Memory B cell (primary cell): ENCODE measurements around the gene CNTN1.

Source experiments
- ATAC-seq: fragments of 150-1000 bp; cut with Tn5 transposase; 2 replicates; pipeline ENCODE4 v1.10.0; 2021; ENCODE audit warnings: low read depth, mild to moderate bottlenecking, moderate library complexity
- DNase-seq, 2 donors: peaks; one replicate each; pipeline ENCODE4 v3.0.0; 2022; ENCODE audit warnings: low spot score in 2 of 2
- H3K27ac Mint-ChIP-seq: one replicate; pipeline ENCODE4 v1.8.0; 2022; ENCODE audit warnings: mild to moderate bottlenecking, moderate library complexity, mixed read lengths
- H3K27me3 Mint-ChIP-seq: one replicate; pipeline ENCODE4 v1.8.0; 2022; ENCODE audit warnings: mixed read lengths
- H3K36me3 Mint-ChIP-seq: one replicate; pipeline ENCODE4 v1.8.0; 2022; ENCODE audit warnings: mild to moderate bottlenecking, mixed read lengths
- H3K4me1 Mint-ChIP-seq: one replicate; pipeline ENCODE4 v1.8.0; 2022; ENCODE audit warnings: mixed read lengths
- H3K4me3 Mint-ChIP-seq: one replicate; pipeline ENCODE4 v1.8.0; 2022; ENCODE audit warnings: mild to moderate bottlenecking, moderate library complexity, mixed read lengths
- H3K9me3 Mint-ChIP-seq: one replicate; pipeline ENCODE4 v1.8.0; 2022; ENCODE audit warnings: mixed read lengths

The CNTN1 gene

DNA sequence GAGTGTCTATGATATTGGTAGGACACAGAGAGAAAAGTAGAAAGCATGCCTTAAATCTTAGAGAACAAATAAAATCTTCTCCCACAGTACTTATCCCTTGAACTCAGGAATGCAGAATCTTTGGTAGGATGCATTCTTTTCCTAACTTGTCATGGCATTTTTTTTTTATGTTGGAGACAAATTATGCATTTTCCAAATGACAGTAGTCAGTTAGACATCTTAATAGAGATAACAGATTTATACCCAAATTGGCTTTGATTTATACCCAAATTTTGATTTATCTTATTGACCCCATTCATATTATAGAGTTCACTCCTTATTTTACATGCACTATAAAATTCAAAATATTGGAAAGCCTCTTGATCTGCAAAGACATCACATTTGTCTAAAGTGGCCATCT lies 132.9 kb downstream of the CNTN1 start:
- DNase-seq (no peak), ATAC-seq (no peak)
- Mint-ChIP-seq H3K4me3 (no peak overlapping the region), H3K9me3 (no peaks in the 10 kb centered on the region), H3K4me1 (no peaks in the 10 kb centered on the region), H3K27ac (no peak overlapping the region), H3K36me3 (no peaks in the 10 kb centered on the region), H3K27me3 (peaks cover 2% of the 10 kb centered on the region)

DNA sequence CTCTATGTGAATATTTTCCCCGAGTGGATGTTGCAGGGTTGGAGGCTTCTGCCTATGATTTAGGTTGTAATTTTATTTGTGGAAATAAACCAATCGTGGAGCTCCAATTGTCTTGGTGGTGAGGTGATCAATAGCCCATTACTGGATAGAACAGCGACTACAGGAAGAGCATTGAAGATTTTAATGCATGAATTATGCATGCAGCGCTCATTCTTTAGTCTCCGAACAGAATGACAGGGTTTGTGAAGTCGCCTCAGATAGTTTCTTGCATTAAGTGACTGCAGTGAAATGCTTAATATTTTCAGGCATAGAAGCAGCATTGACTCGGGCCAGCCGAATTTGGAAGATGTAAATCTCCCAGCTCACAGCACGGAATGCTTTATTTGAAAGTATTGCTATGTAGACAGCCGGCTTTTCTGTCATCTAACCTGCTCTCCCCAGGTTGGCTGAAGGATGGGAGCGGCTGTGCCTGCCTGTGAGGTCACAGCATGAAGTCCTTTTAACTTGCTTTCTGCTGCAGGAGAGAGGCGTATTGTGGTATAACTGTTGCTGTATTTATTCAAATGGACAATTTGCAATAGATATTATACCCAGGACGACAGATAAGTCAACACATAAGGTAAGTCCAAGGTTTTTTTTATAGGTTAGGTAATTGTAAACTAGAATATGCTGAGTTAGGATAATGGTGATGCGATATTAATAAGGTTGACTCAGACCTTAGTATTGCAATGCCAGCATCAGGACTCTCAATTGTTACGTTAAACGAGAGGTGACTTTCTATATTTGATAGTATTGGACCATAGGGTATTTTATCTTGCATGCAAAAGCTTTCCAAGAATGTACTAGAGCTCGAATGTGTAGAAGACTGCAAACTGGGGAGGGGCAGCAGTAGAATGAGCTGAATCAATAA lies 135.7 kb downstream of the CNTN1 start:
- no peak for ATAC-seq
- DNase-seq = no peak
- Mint-ChIP-seq H3K4me3 (no peak overlapping the region), H3K9me3 (no peaks in the 10 kb centered on the region), H3K27ac (no peak overlapping the region), H3K36me3 (no peaks in the 10 kb centered on the region), H3K4me1 (no peaks in the 10 kb centered on the region), H3K27me3 (peaks cover 2% of the 10 kb centered on the region)

DNA sequence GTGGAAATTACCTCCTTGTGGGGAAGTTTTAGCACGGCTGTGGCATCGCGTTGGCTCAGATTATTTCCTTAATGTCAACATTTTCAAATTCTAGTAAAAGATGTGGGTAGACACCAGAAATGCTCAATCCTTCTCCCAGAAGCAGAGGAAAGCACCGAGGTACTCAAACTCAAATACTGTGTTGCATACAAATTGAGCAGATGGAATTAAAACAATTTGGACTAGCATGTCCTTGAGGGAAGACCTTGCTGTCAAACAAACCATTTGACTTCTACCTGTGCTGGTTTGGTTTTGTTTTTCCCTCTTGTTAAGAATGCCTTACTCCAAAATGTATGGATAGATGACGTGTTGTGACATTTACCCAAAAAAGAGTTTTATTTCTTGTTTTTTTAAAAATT lies 136.4 kb downstream of the CNTN1 start:
- Mint-ChIP-seq H3K27me3 (peaks cover 2% of the 10 kb centered on the region), H3K36me3 (no peaks in the 10 kb centered on the region)

GRCh38 chr12:40829738-40830144 lies 137.5 kb downstream of the CNTN1 start:
- Mint-ChIP-seq H3K4me1 (no peaks in the 10 kb centered on the region), H3K27ac (no peak overlapping the region), H3K36me3 (no peaks in the 10 kb centered on the region), H3K9me3 (no peaks in the 10 kb centered on the region), H3K4me3 (no peak overlapping the region), H3K27me3 (peaks cover 2% of the 10 kb centered on the region)
- DNase-seq (no peak), ATAC-seq (no peak)

More for the DNA sequence above, 136.4 kb downstream of the CNTN1 start:
- Mint-ChIP-seq H3K4me3 (no peak overlapping the region), H3K4me1 (no peaks in the 10 kb centered on the region), H3K9me3 (no peaks in the 10 kb centered on the region), H3K27ac (no peak overlapping the region)
- DNase-seq = no peak
- ATAC-seq = no peak

- ATAC-seq = no peak
- DNase-seq = no peak
- H3K36me3 Mint-ChIP-seq = no peaks in the 10 kb centered on the region
- no peaks in the 10 kb centered on the region for H3K9me3 Mint-ChIP-seq
- no peak overlapping the region for H3K4me3 Mint-ChIP-seq
- no peak overlapping the region for H3K27ac Mint-ChIP-seq
- no peaks in the 10 kb centered on the region for H3K4me1 Mint-ChIP-seq
- H3K27me3 Mint-ChIP-seq = no peaks in the 10 kb centered on the region
These were observed 139.7 kb downstream of the CNTN1 start for GRCh38 chr12:40831916-40832315.

DNA sequence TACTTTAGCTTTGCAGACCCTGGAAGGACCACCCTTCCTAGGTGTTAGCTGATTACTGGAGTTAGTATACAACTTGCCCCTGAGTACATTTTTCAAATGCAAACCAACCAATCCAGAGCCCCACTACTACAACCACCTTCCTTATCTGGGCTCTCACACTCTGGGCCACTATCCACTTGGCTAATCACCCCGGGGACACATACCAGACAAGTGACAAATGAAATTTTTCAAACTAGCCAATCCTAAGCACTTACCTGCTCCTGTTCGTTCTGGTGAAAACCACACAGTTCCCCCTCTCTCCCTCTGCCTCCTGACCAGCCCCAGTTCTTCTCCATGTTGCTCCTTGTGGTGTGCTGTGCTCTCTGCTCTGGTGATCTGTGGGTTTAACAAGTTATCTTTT lies 140.4 kb downstream of the CNTN1 start:
- Mint-ChIP-seq H3K4me3 (no peak overlapping the region), H3K36me3 (no peaks in the 10 kb centered on the region), H3K27me3 (no peaks in the 10 kb centered on the region), H3K4me1 (no peaks in the 10 kb centered on the region), H3K27ac (no peak overlapping the region), H3K9me3 (no peaks in the 10 kb centered on the region)
- ATAC-seq = no peak
- DNase-seq = no peak

GRCh38 chr12:40833818-40834217 lies 141.6 kb downstream of the CNTN1 start:
- H3K4me1 Mint-ChIP-seq = no peaks in the 10 kb centered on the region
- ATAC-seq = no peak
- H3K4me3 Mint-ChIP-seq = no peak overlapping the region
- no peak overlapping the region for H3K27ac Mint-ChIP-seq
- DNase-seq = no peak
- no peaks in the 10 kb centered on the region for H3K36me3 Mint-ChIP-seq
- H3K9me3 Mint-ChIP-seq = peaks cover 3% of the 10 kb centered on the region
- H3K27me3 Mint-ChIP-seq = no peaks in the 10 kb centered on the region

DNA sequence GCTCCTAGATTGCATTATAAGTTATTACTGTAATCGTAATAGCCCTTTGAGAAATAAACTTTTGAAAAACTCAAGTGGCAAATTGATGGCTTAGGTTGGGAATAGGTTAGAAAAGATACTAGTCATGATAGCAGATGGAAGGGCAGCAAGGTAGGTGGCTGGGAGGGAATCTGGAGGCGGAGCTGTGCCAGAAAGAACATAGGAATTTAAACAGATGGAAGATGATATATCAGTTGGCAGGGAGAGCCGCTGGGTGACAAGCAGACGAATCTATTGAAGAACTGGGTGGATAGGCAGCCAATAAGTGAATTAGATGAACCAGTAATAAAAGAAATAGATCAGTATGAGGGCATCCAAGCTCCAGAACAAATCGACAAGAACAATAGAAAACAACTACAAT lies 142.1 kb downstream of the CNTN1 start:
- ATAC-seq = no peak
- Mint-ChIP-seq H3K36me3 (no peaks in the 10 kb centered on the region), H3K4me1 (no peaks in the 10 kb centered on the region), H3K4me3 (no peak overlapping the region), H3K27me3 (no peaks in the 10 kb centered on the region), H3K27ac (no peak overlapping the region), H3K9me3 (peaks cover 3% of the 10 kb centered on the region)
- DNase-seq = no peak

DNA sequence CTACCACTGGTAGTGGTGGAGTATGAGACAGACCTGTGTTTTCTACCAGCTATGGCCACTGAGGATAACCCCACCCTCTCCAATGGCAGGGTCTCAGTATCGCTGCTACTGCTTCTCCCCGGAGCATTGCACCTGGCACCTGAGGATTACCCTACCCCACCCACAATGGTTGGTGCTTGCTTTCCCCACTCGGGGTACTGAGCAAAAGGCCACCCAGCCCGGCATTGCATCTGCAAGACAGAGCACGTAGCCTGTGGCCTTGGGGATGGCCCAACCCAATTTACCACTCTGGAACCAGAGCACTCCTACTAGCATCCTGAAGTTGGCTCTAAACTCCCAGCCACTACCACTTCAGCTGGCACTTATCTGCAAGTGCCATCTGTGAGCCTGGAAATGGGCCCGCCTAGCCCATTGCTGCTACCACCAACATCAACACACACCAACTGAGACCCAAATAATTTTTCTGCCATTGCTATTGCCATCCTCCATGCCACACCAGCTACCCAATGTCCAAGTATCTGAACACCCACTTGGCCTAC lies 145.7 kb downstream of the CNTN1 start:
- no peaks in the 10 kb centered on the region for H3K36me3 Mint-ChIP-seq
- H3K4me1 Mint-ChIP-seq = no peaks in the 10 kb centered on the region
- ATAC-seq (no peak), DNase-seq (no peak)
- peaks cover 6% of the 10 kb centered on the region for H3K9me3 Mint-ChIP-seq
- H3K4me3 Mint-ChIP-seq = no peak overlapping the region
- H3K27ac Mint-ChIP-seq = no peak overlapping the region
- no peaks in the 10 kb centered on the region for H3K27me3 Mint-ChIP-seq

GRCh38 chr12:40843495-40843894 lies 151.3 kb downstream of the CNTN1 start:
- ATAC-seq = no peak
- DNase-seq = no peak
- no peaks in the 10 kb centered on the region for H3K36me3 Mint-ChIP-seq
- no peaks in the 10 kb centered on the region for H3K27me3 Mint-ChIP-seq
- H3K4me1 Mint-ChIP-seq = no peaks in the 10 kb centered on the region
- no peak overlapping the region for H3K4me3 Mint-ChIP-seq
- H3K27ac Mint-ChIP-seq = no peak overlapping the region
- H3K9me3 Mint-ChIP-seq = peaks cover 5% of the 10 kb centered on the region

GRCh38 chr12:40853221-40853620 lies 161.0 kb downstream of the CNTN1 start:
- Mint-ChIP-seq H3K27ac (no peak overlapping the region), H3K9me3 (no peaks in the 10 kb centered on the region), H3K4me1 (no peaks in the 10 kb centered on the region), H3K4me3 (no peak overlapping the region), H3K27me3 (no peaks in the 10 kb centered on the region), H3K36me3 (no peaks in the 10 kb centered on the region)
- no peak for ATAC-seq
- DNase-seq = no peak

DNA sequence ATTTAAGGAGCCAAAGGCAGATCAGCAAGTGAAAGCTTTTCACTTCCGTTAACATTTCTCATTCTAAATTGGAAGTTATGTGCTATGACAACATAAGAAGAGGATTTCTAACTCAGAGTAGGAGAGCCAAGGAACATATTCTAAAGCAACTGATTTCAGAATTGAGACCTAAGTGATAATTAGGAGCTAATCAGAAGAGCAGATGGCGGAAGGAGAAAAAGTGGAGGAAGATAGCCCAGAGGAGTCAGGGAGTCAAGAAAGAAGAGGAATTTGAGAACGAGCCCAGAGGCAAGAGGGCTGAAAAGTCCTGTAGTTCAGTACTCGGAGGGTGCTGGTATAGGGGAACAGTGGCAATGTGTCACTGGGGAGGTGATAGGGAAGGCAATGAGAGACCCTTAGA lies 162.4 kb downstream of the CNTN1 start:
- H3K27ac Mint-ChIP-seq = no peak overlapping the region
- no peaks in the 10 kb centered on the region for H3K4me1 Mint-ChIP-seq
- H3K9me3 Mint-ChIP-seq = no peaks in the 10 kb centered on the region
- H3K4me3 Mint-ChIP-seq = no peak overlapping the region
- no peaks in the 10 kb centered on the region for H3K27me3 Mint-ChIP-seq
- no peak for ATAC-seq
- H3K36me3 Mint-ChIP-seq = no peaks in the 10 kb centered on the region
- no peak for DNase-seq

GRCh38 chr12:40864891-40865290 lies 172.7 kb downstream of the CNTN1 start:
- Mint-ChIP-seq H3K4me1 (no peaks in the 10 kb centered on the region), H3K27me3 (peaks cover 3% of the 10 kb centered on the region), H3K36me3 (no peaks in the 10 kb centered on the region), H3K27ac (no peak overlapping the region), H3K4me3 (no peak overlapping the region), H3K9me3 (peaks cover 2% of the 10 kb centered on the region)
- DNase-seq (no peak), ATAC-seq (no peak)

DNA sequence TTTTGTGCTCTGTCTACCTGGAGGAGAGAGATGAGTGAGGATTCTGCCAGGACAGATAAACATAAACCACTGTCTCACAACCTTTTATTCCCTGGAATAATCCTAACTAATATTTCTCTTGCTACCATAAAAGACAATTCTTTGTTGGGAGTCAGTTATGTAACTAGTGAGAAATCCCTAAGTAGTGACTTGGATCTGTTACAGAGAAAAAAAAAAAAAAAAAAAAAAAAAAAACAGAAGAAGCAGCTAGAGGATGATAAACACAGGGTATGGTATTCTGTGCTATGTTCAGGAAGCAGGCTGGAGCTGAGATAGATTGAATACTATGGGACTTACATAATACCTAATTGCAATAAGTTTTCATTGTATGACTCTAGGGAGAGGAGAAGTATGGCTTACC lies 178.7 kb downstream of the CNTN1 start:
- Mint-ChIP-seq H3K4me1 (no peaks in the 10 kb centered on the region), H3K27me3 (peaks cover 3% of the 10 kb centered on the region), H3K27ac (no peak overlapping the region), H3K9me3 (no peaks in the 10 kb centered on the region), H3K36me3 (no peaks in the 10 kb centered on the region), H3K4me3 (no peak overlapping the region)
- no peak for DNase-seq
- no peak for ATAC-seq

GRCh38 chr12:40874868-40875267 lies 182.6 kb downstream of the CNTN1 start:
- H3K27me3 Mint-ChIP-seq = no peaks in the 10 kb centered on the region
- H3K4me3 Mint-ChIP-seq = no peak overlapping the region
- no peaks in the 10 kb centered on the region for H3K4me1 Mint-ChIP-seq
- DNase-seq = no peak
- H3K27ac Mint-ChIP-seq = no peak overlapping the region
- ATAC-seq = no peak
- no peaks in the 10 kb centered on the region for H3K36me3 Mint-ChIP-seq
- H3K9me3 Mint-ChIP-seq = no peaks in the 10 kb centered on the region
